Mesendoderm (in vitro differentiated cells): ENCODE measurements around the gene OSBPL10.
A peak's percentile ranks its signal among the peaks of the same experiment; 100 is the strongest.

Experiments used
- DNase-seq: peaks from one replicate; pipeline ENCODE4 v3.0.0; 2013
- H2AK5ac ChIP-seq: 2 replicates; pipeline ENCODE4 v1.6.1; 2013; ENCODE audit warnings: low read length, inconsistent platforms
- H2BK120ac ChIP-seq: 2 replicates; pipeline ENCODE4 v1.6.1; 2013; ENCODE audit warnings: low read depth, mild to moderate bottlenecking, low read length, moderate library complexity, mixed read lengths
- H2BK15ac ChIP-seq: replicated peaks from 2 replicates; pipeline ENCODE4 v1.6.1; 2013; ENCODE audit warnings: low read depth, mild to moderate bottlenecking, moderate library complexity
- H2BK5ac ChIP-seq: 2 replicates; pipeline ENCODE4 v1.6.1; 2013; ENCODE audit warnings: low read length, inconsistent platforms
- H3K18ac ChIP-seq: 2 replicates; pipeline ENCODE4 v1.6.1; 2013; ENCODE audit warnings: mild to moderate bottlenecking, low read length, mixed read lengths
- H3K23ac ChIP-seq: one replicate; pipeline ENCODE4 v1.6.1; 2013; ENCODE audit warnings: low read length
- H3K27ac ChIP-seq: 2 replicates; pipeline ENCODE4 v1.5.1; 2013; ENCODE audit warnings: low read depth, mild to moderate bottlenecking, inconsistent platforms, low read length, moderate library complexity
- H3K27me3 ChIP-seq: 2 replicates; pipeline ENCODE4 v1.6.1; 2013; ENCODE audit warnings: low read length, control low read depth, mild to moderate bottlenecking, inconsistent platforms; ENCODE audit not compliant: insufficient read depth, poor library complexity
- H3K36me3 ChIP-seq: 2 replicates; pipeline ENCODE4 v1.6.1; 2013; ENCODE audit warnings: low read length, inconsistent platforms; ENCODE audit not compliant: control insufficient read depth, insufficient read depth
- H3K4ac ChIP-seq: one replicate; pipeline ENCODE4 v1.6.1; 2013; ENCODE audit warnings: low read depth, mild to moderate bottlenecking, low read length, moderate library complexity
- H3K4me1 ChIP-seq: 2 replicates; pipeline ENCODE4 v1.6.1; 2013; ENCODE audit warnings: low read depth, low read length, inconsistent platforms; ENCODE audit not compliant: control insufficient read depth
- H3K4me2 ChIP-seq: 2 replicates; pipeline ENCODE4 v1.6.1; 2013; ENCODE audit warnings: low read length
- H3K4me3 ChIP-seq: 2 replicates; pipeline ENCODE4 v1.5.1; 2013; ENCODE audit warnings: mild to moderate bottlenecking, low read length
- H3K56ac ChIP-seq: one replicate; pipeline ENCODE4 v1.6.1; 2013; ENCODE audit warnings: low read length
- H3K79me1 ChIP-seq: 2 replicates; pipeline ENCODE4 v1.6.1; 2013; ENCODE audit warnings: low read length, inconsistent platforms
- H3K79me2 ChIP-seq: 2 replicates; pipeline ENCODE4 v1.6.1; 2013; ENCODE audit warnings: mild to moderate bottlenecking, low read length; ENCODE audit not compliant: control insufficient read depth, insufficient read depth
- H3K9ac ChIP-seq: 2 replicates; pipeline ENCODE4 v1.6.1; 2013; ENCODE audit warnings: low read length, inconsistent platforms
- H4K5ac ChIP-seq: one replicate; pipeline ENCODE4 v1.6.1; 2013; ENCODE audit warnings: low read length
- H4K8ac ChIP-seq: one replicate; pipeline ENCODE4 v1.6.1; 2013; ENCODE audit warnings: low read depth, mild to moderate bottlenecking, control low read depth, low read length, moderate library complexity
- WGBS: extraction: QIAGEN DNeasy Blood & Tissue Kit; methylation state at CpG from one replicate; pipeline ENCODE4 v1.1.7; 2013; ENCODE audit warnings: low lambda C conversion rate, missing lambda C conversion rate; ENCODE audit not compliant: insufficient coverage; ENCODE audit errors: extremely low coverage; 5-methylcytosine and 5-hydroxymethylcytosine counted together

Gene OSBPL10

GRCh38 chr3:31884251-31884650 is 96.8 kb downstream of the OSBPL10 start:
- no CpG with 5 or more reads among the region's 1 CpG for WGBS
- Histone ChIP-seq H2BK120ac (no peak overlapping the region), H3K27ac (no peak overlapping the region), H2BK5ac (no peak overlapping the region), H4K8ac (no peak overlapping the region), H2BK15ac (no peak overlapping the region), H3K4me1 (peaks cover 3% of the 10 kb centered on the region), H3K27me3 (no peaks in the 10 kb centered on the region), H3K18ac (no peak overlapping the region), H3K56ac (no peak overlapping the region), H3K4ac (no peak overlapping the region), H4K5ac (no peak overlapping the region), H3K9ac (no peak overlapping the region), H3K36me3 (no peaks in the 10 kb centered on the region), H3K79me1 (peaks cover 11% of the 10 kb centered on the region), H3K79me2 (peaks cover 16% of the 10 kb centered on the region), H3K4me2 (no peak overlapping the region), H2AK5ac (no peak overlapping the region), H3K23ac (no peak overlapping the region), H3K4me3 (no peak overlapping the region)
- DNase-seq, result no peak

- WGBS, result no CpG with 5 or more reads among the region's 3 CpGs
- H4K8ac ChIP-seq, result no peak overlapping the region
- no peaks in the 10 kb centered on the region for H3K27me3 ChIP-seq
- H2BK120ac ChIP-seq, result no peak overlapping the region
- no peak overlapping the region for H2BK15ac ChIP-seq
- no peak for DNase-seq
- H3K9ac ChIP-seq, result no peak overlapping the region
- H2AK5ac ChIP-seq, result no peak overlapping the region
- no peak overlapping the region for H3K56ac ChIP-seq
- no peak overlapping the region for H3K27ac ChIP-seq
- peaks cover 3% of the 10 kb centered on the region for H3K4me1 ChIP-seq
- H3K79me2 ChIP-seq, result peaks cover 16% of the 10 kb centered on the region
- no peak overlapping the region for H3K18ac ChIP-seq
- no peak overlapping the region for H2BK5ac ChIP-seq
- H4K5ac ChIP-seq, result no peak overlapping the region
- no peak overlapping the region for H3K23ac ChIP-seq
- no peak overlapping the region for H3K4me3 ChIP-seq
- H3K4ac ChIP-seq, result no peak overlapping the region
- H3K4me2 ChIP-seq, result no peak overlapping the region
- H3K36me3 ChIP-seq, result no peaks in the 10 kb centered on the region
- H3K79me1 ChIP-seq, result peaks cover 11% of the 10 kb centered on the region
Observed at GRCh38 chr3:31882895-31883294, 98.2 kb downstream of the OSBPL10 start.

GRCh38 chr3:31882431-31882830 is 98.6 kb downstream of the OSBPL10 start:
- no peak overlapping the region for H4K8ac ChIP-seq
- WGBS, result no CpG with 5 or more reads among the region's 4 CpGs
- no peak overlapping the region for H3K4me2 ChIP-seq
- H3K18ac ChIP-seq, result no peak overlapping the region
- H3K79me1 ChIP-seq, result peaks cover 11% of the 10 kb centered on the region
- no peak overlapping the region for H2BK15ac ChIP-seq
- H2BK5ac ChIP-seq, result no peak overlapping the region
- DNase-seq, result no peak
- H3K23ac ChIP-seq, result no peak overlapping the region
- H3K4me3 ChIP-seq, result no peak overlapping the region
- no peak overlapping the region for H3K4ac ChIP-seq
- peaks cover 3% of the 10 kb centered on the region for H3K4me1 ChIP-seq
- no peak overlapping the region for H2BK120ac ChIP-seq
- H3K79me2 ChIP-seq, result peaks cover 14% of the 10 kb centered on the region
- H3K27ac ChIP-seq, result no peak overlapping the region
- no peaks in the 10 kb centered on the region for H3K36me3 ChIP-seq
- no peak overlapping the region for H3K56ac ChIP-seq
- H3K9ac ChIP-seq, result no peak overlapping the region
- no peak overlapping the region for H2AK5ac ChIP-seq
- no peak overlapping the region for H4K5ac ChIP-seq
- H3K27me3 ChIP-seq, result no peaks in the 10 kb centered on the region

- no peak overlapping the region for H3K4me2 ChIP-seq
- no peak for DNase-seq
- H3K27ac ChIP-seq, result no peak overlapping the region
- peaks cover 7% of the 10 kb centered on the region for H3K4me1 ChIP-seq
- H4K5ac ChIP-seq, result no peak overlapping the region
- H3K9ac ChIP-seq, result no peak overlapping the region
- H2AK5ac ChIP-seq, result no peak overlapping the region
- no peak overlapping the region for H3K23ac ChIP-seq
- no peak overlapping the region for H3K4me3 ChIP-seq
- H3K56ac ChIP-seq, result no peak overlapping the region
- no peaks in the 10 kb centered on the region for H3K27me3 ChIP-seq
- H2BK5ac ChIP-seq, result no peak overlapping the region
- H3K79me1 ChIP-seq, result peaks cover 9% of the 10 kb centered on the region
- H4K8ac ChIP-seq, result no peak overlapping the region
- no peak overlapping the region for H3K4ac ChIP-seq
- no peak overlapping the region for H3K18ac ChIP-seq
- H2BK120ac ChIP-seq, result no peak overlapping the region
- WGBS, result no CpG with 5 or more reads among the region's 4 CpGs
- H2BK15ac ChIP-seq, result no peak overlapping the region
- no peaks in the 10 kb centered on the region for H3K36me3 ChIP-seq
- peaks cover 12% of the 10 kb centered on the region for H3K79me2 ChIP-seq
Observed at GRCh38 chr3:31880482-31881078, 100.5 kb downstream of the OSBPL10 start.

- WGBS, result no CpG with 5 or more reads among the region's 4 CpGs
Observed at GRCh38 chr3:31880020-31880419, 101.0 kb downstream of the OSBPL10 start.

GRCh38 chr3:31879365-31879764 is 101.7 kb downstream of the OSBPL10 start:
- Histone ChIP-seq H3K27me3 (no peaks in the 10 kb centered on the region), H2AK5ac (no peak overlapping the region), H3K4me3 (no peak overlapping the region), H3K9ac (no peak overlapping the region), H3K36me3 (no peaks in the 10 kb centered on the region), H3K4me2 (no peak overlapping the region), H3K4me1 (peaks cover 7% of the 10 kb centered on the region), H3K18ac (peak overlapping the region; percentile 54), H3K4ac (no peak overlapping the region), H3K56ac (no peak overlapping the region), H3K79me1 (peaks cover 6% of the 10 kb centered on the region), H3K23ac (no peak overlapping the region), H2BK120ac (no peak overlapping the region), H3K79me2 (peaks cover 8% of the 10 kb centered on the region), H2BK5ac (no peak overlapping the region), H4K5ac (no peak overlapping the region), H2BK15ac (no peak overlapping the region), H4K8ac (no peak overlapping the region), H3K27ac (no peak overlapping the region)
- no CpG with 5 or more reads among the region's 6 CpGs for WGBS
- no peak for DNase-seq

More at GRCh38 chr3:31880020-31880419, 101.0 kb downstream of the OSBPL10 start:
- Histone ChIP-seq H3K18ac (no peak overlapping the region), H2AK5ac (no peak overlapping the region), H3K36me3 (no peaks in the 10 kb centered on the region), H2BK15ac (no peak overlapping the region), H3K4me1 (peaks cover 7% of the 10 kb centered on the region), H4K5ac (no peak overlapping the region), H3K79me2 (peaks cover 9% of the 10 kb centered on the region), H2BK120ac (no peak overlapping the region), H3K27ac (no peak overlapping the region), H4K8ac (no peak overlapping the region), H3K79me1 (peaks cover 6% of the 10 kb centered on the region), H3K27me3 (no peaks in the 10 kb centered on the region), H3K4me3 (no peak overlapping the region), H3K4ac (no peak overlapping the region), H2BK5ac (no peak overlapping the region), H3K9ac (no peak overlapping the region), H3K56ac (no peak overlapping the region), H3K4me2 (no peak overlapping the region), H3K23ac (no peak overlapping the region)
- DNase-seq, result peak; percentile 58
